HepG2 (cell line): ENCODE measurements around the gene SLC13A2. TPM values are rescaled to one million over a fixed set of nuclear protein-coding genes. Genes with fewer than 3 reads are reported as not detected.

Source experiments
- ATAC-seq: fragments of 200-7000 bp; cut with Tn5 transposase; 3 replicates; pipeline ENCODE4 v1.9.1; 2020; ENCODE audit warnings: mild to moderate bottlenecking, moderate library complexity
- BruUV-seq: library from RNA; stranded (reverse); fragments of 400-500 nt; replicated peaks from 2 replicates; lab custom pipeline; 2021; lab: Mats Ljungman, UMichigan
- CTCF ChIA-PET: fragments of 300-600 bp; formaldehyde crosslinking; extraction: SDS; loops from one replicate; lab custom pipeline; 2021; ENCODE audit warnings: low total read pairs, inconsistent platforms, low intra/inter-chr PET ratio; lab: Yijun Ruan, JAX
- POLR2A ChIA-PET: fragments of 350-600 bp; sonication (Branson Sonifier 250); formaldehyde crosslinking; loops from one replicate; lab custom pipeline; 2020; ENCODE audit warnings: antibody characterized with exemption, inconsistent platforms; lab: Yijun Ruan, JAX
- DNase-seq: peaks from one replicate; pipeline ENCODE4 v3.0.0-alpha.2; 2015; ENCODE audit warnings: low spot score
- FAIRE-seq: peaks from 3 replicates; lab custom pipeline; 2011; peaks lifted over from hg19 to GRCh38; lab: Jason Lieb, UNC
- H2AFZ ChIP-seq: one replicate; pipeline ENCODE4 v1.6.1; 2011; ENCODE audit warnings: low read length, inconsistent platforms
- H3K27ac ChIP-seq: fragments of 300-600 bp; 3 replicates; pipeline ENCODE4 v1.8.0; 2011; ENCODE audit warnings: mixed run types, mild to moderate bottlenecking, mixed read lengths, low read length, inconsistent platforms; ENCODE audit not compliant: insufficient read depth; ENCODE audit errors: extremely low read length
- H3K27me3 ChIP-seq, 2 experiments: fragments of 200-600 bp in 1 of 2; 2 replicates in 1 of 2; 3 replicates in 1 of 2; pipeline versions ENCODE4 v1.6.0 to v1.8.0; 2011; ENCODE audit warnings: low read length in 2 of 2, mild to moderate bottlenecking in 2 of 2, moderate library complexity in 2 of 2, inconsistent platforms in 1 of 2; ENCODE audit not compliant: insufficient read depth in 2 of 2, control insufficient read depth in 1 of 2
- H3K36me3 ChIP-seq, 2 experiments: fragments of 200-600 bp in 1 of 2; replicated peaks in 1 of 2; 2 replicates in 1 of 2; 3 replicates in 1 of 2; pipeline versions ENCODE4 v1.5.1 to v1.8.0; 2011; ENCODE audit warnings: low read length in 2 of 2, inconsistent platforms in 1 of 2; ENCODE audit not compliant: insufficient read depth in 2 of 2, control insufficient read depth in 1 of 2
- H3K4me1 ChIP-seq: 2 replicates; pipeline ENCODE4 v1.5.1; 2012; ENCODE audit warnings: low read length, inconsistent platforms; ENCODE audit not compliant: insufficient read depth
- H3K4me2 ChIP-seq: 2 replicates; pipeline ENCODE4 v1.6.0; 2011; ENCODE audit warnings: low read depth, low read length, inconsistent platforms
- H3K4me3 ChIP-seq, 3 experiments: fragments of 200-600 bp in 1 of 3; sonication (generic), shearing (Covaris generic) in 1 of 3; replicated peaks in 1 of 3; 2 replicates each; pipeline ENCODE4 v1.5.1; 2011 to 2016; ENCODE audit warnings: low read length in 3 of 3, inconsistent platforms in 2 of 3, low read depth in 2 of 3, mild to moderate bottlenecking in 2 of 3, control low read depth in 1 of 3, mixed read lengths in 1 of 3; ENCODE audit not compliant: insufficient read depth in 1 of 3
- H3K79me2 ChIP-seq: one replicate; pipeline ENCODE4 v1.6.1; 2011; ENCODE audit warnings: low read length, inconsistent platforms; ENCODE audit not compliant: insufficient read depth
- H3K9ac ChIP-seq: 2 replicates; pipeline ENCODE4 v1.6.0; 2011; ENCODE audit warnings: mild to moderate bottlenecking, low read depth, low read length, inconsistent platforms; ENCODE audit not compliant: insufficient read depth
- H3K9me3 ChIP-seq: 2 replicates; pipeline ENCODE4 v1.5.1; 2012; ENCODE audit warnings: mild to moderate bottlenecking, low read length
- H4K20me1 ChIP-seq: 2 replicates; pipeline ENCODE4 v1.6.0; 2011; ENCODE audit warnings: inconsistent platforms, mild to moderate bottlenecking, low read length, moderate library complexity; ENCODE audit not compliant: insufficient read depth
- ARID5B ChIP-seq: IDR thresholded peaks from 2 replicates; pipeline ENCODE4 v1.4.0; 2020; ENCODE audit warnings: mild to moderate bottlenecking, missing genetic modification reagents
- CBX5 ChIP-seq: sonication (generic); formaldehyde crosslinking; IDR thresholded peaks from 2 replicates; pipeline ENCODE4 v1.4.0; 2020; ENCODE audit warnings: missing genetic modification reagents, borderline replicate concordance
- ELF4 ChIP-seq: sonication (generic); formaldehyde crosslinking; IDR thresholded peaks from 2 replicates; pipeline ENCODE4 v1.5.0; 2020; ENCODE audit warnings: missing genetic modification reagents, mild to moderate bottlenecking, moderate library complexity, borderline replicate concordance
- HMG20A ChIP-seq: IDR thresholded peaks from 2 replicates; pipeline ENCODE4 v1.6.1; 2016; ENCODE audit warnings: borderline replicate concordance
- MXD4 ChIP-seq: IDR thresholded peaks from 2 replicates; pipeline ENCODE4 v1.6.1; 2016; ENCODE audit warnings: mild to moderate bottlenecking, missing biosample characterization, missing genetic modification reagents
- POLR2AphosphoS5 ChIP-seq: IDR thresholded peaks from 2 replicates; pipeline ENCODE4 v1.6.1; 2012; ENCODE audit warnings: low read depth, low read length
- SIX1 ChIP-seq: sonication (generic); formaldehyde crosslinking; IDR thresholded peaks from 2 replicates; pipeline ENCODE4 v1.4.0; 2020; ENCODE audit warnings: missing genetic modification reagents, borderline replicate concordance
- ZBTB37 ChIP-seq: sonication (generic); formaldehyde crosslinking; IDR thresholded peaks from 2 replicates; pipeline ENCODE4 v1.4.0; 2020; ENCODE audit warnings: mild to moderate bottlenecking, missing genetic modification reagents
- ZNF331 ChIP-seq: sonication (generic); formaldehyde crosslinking; IDR thresholded peaks from 2 replicates; pipeline ENCODE4 v1.4.0; 2020; ENCODE audit warnings: missing genetic modification reagents
- ZNF407 ChIP-seq: sonication (generic); formaldehyde crosslinking; IDR thresholded peaks from one replicate; pipeline ENCODE4 v1.5.1; 2020; ENCODE audit warnings: mild to moderate bottlenecking, missing genetic modification reagents; ENCODE audit errors: not compliant biosample characterization
- ZNF747 ChIP-seq: sonication (generic); formaldehyde crosslinking; IDR thresholded peaks from 2 replicates; pipeline ENCODE4 v1.8.1; 2023; ENCODE audit warnings: missing genetic modification reagents, mild to moderate bottlenecking, borderline replicate concordance
- WGBS: methylation state at CpG from one replicate; pipeline ENCODE4 v1.1.6; 2017; ENCODE audit warnings: low lambda C conversion rate; 5-methylcytosine and 5-hydroxymethylcytosine counted together
- in situ Hi-C: cut with HindIII; loops from 2 replicates; pipeline ENCODE4 v1.10.0; 2017; ENCODE audit warnings: low pct_unique_long_range_greater_than_20kb; ENCODE audit not compliant: extremely low pct_ligation_motif_present
- intact Hi-C: fragments of 100-400 bp; cut with micrococcal nuclease; formaldehyde crosslinking; loops from one replicate; pipeline ENCODE4 v1.10.0; 2022; ENCODE audit not compliant: unreplicated experiment
- polyA plus RNA-seq, 8 experiments: library from polyadenylated mRNA; depleted of rRNA in 3 of 8; stranded (reverse) in 7 of 8; unstranded in 1 of 8; fragments of >200 nt; fragmentation: Illumina TruSeq in 4 of 8; extraction: Trizol in 4 of 8; gene quantifications; 2 replicates each; pipeline versions ENCODE4 v1.2.1 to v1.2.3, GENCODE V29; 2011 to 2016; ENCODE audit warnings: low read depth in 4 of 8, missing spikeins in 1 of 8, mixed read lengths in 1 of 8; ENCODE audit not compliant: insufficient read depth in 1 of 8
- total RNA-seq, 5 experiments: library from RNA; depleted of rRNA; stranded (reverse); fragments of >200 nt; fragmentation: Illumina TruSeq; extraction: Trizol; gene quantifications; 2 replicates each; pipeline ENCODE4 v1.2.3, GENCODE V29; 2016; ENCODE audit warnings: low read depth in 1 of 5

SLC13A2 gene
- total and polyA plus RNA-seq, 2 of the 13 experiments (the other 11 are each of a cell fraction or from before 2014, with no cell fraction given): 0.07 TPM; not detected in 1

- WGBS: 71% methylated on average over 6 of the region's 6 CpGs
- H2AFZ ChIP-seq: no peak overlapping the region
- ATAC-seq: no peak
- no peak for DNase-seq
- in situ Hi-C loops: no loop called here
- FAIRE-seq: no peak
- ChIA-PET CTCF (no interaction called here), POLR2A (no interaction called here)
- H3K4me1 ChIP-seq: peaks cover 18% of the 10 kb centered on the region
- no peak overlapping the region for H3K27ac ChIP-seq
- H3K27me3 ChIP-seq: no peaks in the 10 kb centered on the region
- no peaks in the 10 kb centered on the region for H4K20me1 ChIP-seq
- H3K9me3 ChIP-seq: no peaks in the 10 kb centered on the region
- H3K79me2 ChIP-seq: no peaks in the 10 kb centered on the region
- no peaks in the 10 kb centered on the region for H3K36me3 ChIP-seq
- H3K4me2 ChIP-seq: no peak overlapping the region
- intact Hi-C loops: no loop called here
- no peak overlapping the region for H3K4me3 ChIP-seq
- H3K9ac ChIP-seq: no peak overlapping the region
- BruUV-seq: no TSS peak
- TF ChIP-seq HMG20A (CRISPR knock-in tag) (no peak), CBX5 (CRISPR knock-in tag) (no peak), ELF4 (no peak), ZNF331 (no peak), ZNF747 (CRISPR knock-in tag) (no peak), MXD4 (CRISPR knock-in tag) (no peak), ARID5B (CRISPR knock-in tag) (no peak), POLR2AphosphoS5 (no peak), SIX1 (CRISPR knock-in tag) (no peak), ZBTB37 (CRISPR knock-in tag) (no peak), ZNF407 (CRISPR knock-in tag) (no peak)
- TF ChIP-seq, all 625 proteins: peak for 0
These were observed 72.5 kb downstream of the SLC13A2 start for GRCh38 chr17:28545787-28546415.
